BLaER1 (cell line): Measurements from ENCODE around the gene PRPF8.
"Not testable (repeated sequence)": the region's sequence is repeated elsewhere in the genome, so short reads cannot be mapped to it uniquely, and the experiment has no call there.

ENCODE experiments used
- H3K27ac ChIP-seq: shearing (Covaris generic); formaldehyde crosslinking; 2 replicates; pipeline ENCODE4 v1.8.1; 2022
- H3K27me3 ChIP-seq: shearing (Covaris generic); formaldehyde crosslinking; 2 replicates; pipeline ENCODE4 v1.8.1; 2022
- H3K36me3 ChIP-seq: shearing (Covaris generic); formaldehyde crosslinking; 2 replicates; pipeline ENCODE4 v1.8.1; 2022
- H3K4me1 ChIP-seq: shearing (Covaris generic); formaldehyde crosslinking; 2 replicates; pipeline ENCODE4 v1.8.1; 2022
- H3K4me2 ChIP-seq: shearing (Covaris generic); formaldehyde crosslinking; 2 replicates; pipeline ENCODE4 v1.8.1; 2022
- H3K4me3 ChIP-seq: shearing (Covaris generic); formaldehyde crosslinking; 2 replicates; pipeline ENCODE4 v1.8.1; 2022
- H3K9ac ChIP-seq: shearing (Covaris generic); formaldehyde crosslinking; 2 replicates; pipeline ENCODE4 v1.8.1; 2022
- H3K9me3 ChIP-seq: shearing (Covaris generic); formaldehyde crosslinking; 2 replicates; pipeline ENCODE4 v1.8.1; 2022
- H4K20me1 ChIP-seq: shearing (Covaris generic); formaldehyde crosslinking; 2 replicates; pipeline ENCODE4 v1.8.1; 2022
- Cebpa-rat ChIP-seq: shearing (Covaris generic); IDR thresholded peaks from 2 replicates; pipeline ENCODE4 v1.8.1; 2022

Gene PRPF8

DNA sequence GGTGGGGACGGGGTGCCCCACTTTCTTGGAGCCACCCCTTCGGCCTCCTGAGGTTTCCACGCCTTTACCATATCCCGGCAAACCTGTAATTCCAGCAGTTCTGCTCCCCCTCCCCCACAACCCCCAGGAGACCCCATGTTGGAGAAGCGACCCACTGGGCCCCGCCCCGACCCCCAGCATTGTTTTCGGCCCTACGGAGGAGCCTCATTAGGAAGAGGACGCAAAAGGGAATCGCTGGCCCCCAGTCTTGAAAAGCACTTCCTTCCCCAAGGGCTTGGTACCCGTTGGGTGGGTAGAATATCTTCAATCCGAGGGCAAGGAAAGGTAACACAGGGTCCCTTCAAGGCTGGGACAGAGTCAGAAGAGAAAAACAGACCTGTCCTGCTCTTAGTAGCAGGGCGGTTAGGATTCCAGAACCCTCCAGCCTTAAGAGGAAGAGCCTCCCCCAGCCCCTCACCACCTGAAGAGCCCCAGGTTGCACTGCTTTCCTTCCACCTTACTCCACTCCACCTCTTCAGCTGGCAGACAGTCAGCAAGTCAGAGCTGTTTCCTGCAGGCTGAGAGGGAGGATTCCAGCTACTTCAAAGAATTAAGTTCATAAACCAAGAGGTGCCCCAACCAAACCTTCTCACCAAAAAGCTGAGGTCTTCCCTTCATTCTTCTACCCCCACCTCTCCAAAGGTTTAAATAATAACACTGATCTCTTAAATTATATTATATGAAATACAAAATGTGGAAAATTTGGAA lies 26.3 kb upstream of the PRPF8 start:
- Histone ChIP-seq H3K27me3 (peaks cover 94% of the 10 kb centered on the region), H3K9ac (no peak overlapping the region), H3K4me2 (peak overlapping the region; percentile 89), H3K4me3 (peak overlapping the region; percentile 67), H4K20me1 (peaks cover 49% of the 10 kb centered on the region), H3K27ac (no peak overlapping the region), H3K9me3 (no peaks in the 10 kb centered on the region), H3K4me1 (peaks cover 28% of the 10 kb centered on the region), H3K36me3 (no peaks in the 10 kb centered on the region)
- no peak for TF ChIP-seq Cebpa-rat

GRCh38 chr17:1709971-1710806 lies 25.5 kb upstream of the PRPF8 start, which contains the start of gene TLCD2:
TLCD2 (minus strand) TSS chr17:1710377; CDS start chr17:1710242, 135 bp downstream.
- no peak for TF ChIP-seq Cebpa-rat
- H3K4me3 ChIP-seq: peak within 1 kb of the TSS; percentile 67
- peak within 1 kb of the TSS; percentile 89 for H3K4me2 ChIP-seq
- peak within 1 kb of the TSS; percentile 53; the same call in 1 of the 2 replicates for H3K9ac ChIP-seq
- H3K9me3 ChIP-seq: no peaks in the 10 kb centered on the region
- no peaks in the 10 kb centered on the region for H3K36me3 ChIP-seq
- H3K27me3 ChIP-seq: peaks cover 94% of the 10 kb centered on the region
- H3K27ac ChIP-seq: no peak within 1 kb of the TSS
- H4K20me1 ChIP-seq: peaks cover 46% of the 10 kb centered on the region
- peaks cover 23% of the 10 kb centered on the region for H3K4me1 ChIP-seq

DNA sequence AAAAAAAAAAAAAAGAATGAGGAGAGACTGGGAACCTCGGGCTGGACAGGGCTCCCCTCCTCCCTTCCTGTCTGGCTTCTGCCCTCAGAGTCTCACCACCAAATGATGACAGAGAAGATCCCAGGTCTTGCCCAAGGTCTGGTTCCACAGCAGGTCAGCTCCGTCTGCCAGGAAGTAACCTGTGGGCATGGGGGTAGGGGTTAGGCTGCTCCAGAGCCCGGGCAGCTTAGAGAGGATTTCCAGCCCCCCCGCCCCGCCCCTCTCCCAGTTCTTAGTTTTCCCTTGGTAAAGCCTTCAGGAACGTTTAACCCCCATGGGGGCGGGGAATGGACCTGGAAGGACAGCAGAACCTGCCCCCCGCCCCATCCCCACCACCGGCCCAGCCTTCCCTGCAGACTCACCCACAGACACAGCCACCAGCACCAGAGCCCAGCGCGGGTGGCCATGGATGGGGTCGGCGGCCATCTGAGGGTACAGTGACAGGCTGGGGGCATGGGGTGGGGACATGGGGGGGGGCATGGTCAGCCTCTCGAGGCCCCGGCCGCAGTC lies 24.8 kb upstream of the PRPF8 start:
- peaks cover 89% of the 10 kb centered on the region for H3K27me3 ChIP-seq
- H4K20me1 ChIP-seq: peaks cover 42% of the 10 kb centered on the region
- H3K9me3 ChIP-seq: no peaks in the 10 kb centered on the region
- H3K36me3 ChIP-seq: no peaks in the 10 kb centered on the region
- no peak for TF ChIP-seq Cebpa-rat
- H3K9ac ChIP-seq: no peak overlapping the region
- H3K4me1 ChIP-seq: peaks cover 16% of the 10 kb centered on the region
- H3K4me2 ChIP-seq: peak overlapping the region; percentile 89
- peak overlapping the region; percentile 67 for H3K4me3 ChIP-seq
- no peak overlapping the region for H3K27ac ChIP-seq

DNA sequence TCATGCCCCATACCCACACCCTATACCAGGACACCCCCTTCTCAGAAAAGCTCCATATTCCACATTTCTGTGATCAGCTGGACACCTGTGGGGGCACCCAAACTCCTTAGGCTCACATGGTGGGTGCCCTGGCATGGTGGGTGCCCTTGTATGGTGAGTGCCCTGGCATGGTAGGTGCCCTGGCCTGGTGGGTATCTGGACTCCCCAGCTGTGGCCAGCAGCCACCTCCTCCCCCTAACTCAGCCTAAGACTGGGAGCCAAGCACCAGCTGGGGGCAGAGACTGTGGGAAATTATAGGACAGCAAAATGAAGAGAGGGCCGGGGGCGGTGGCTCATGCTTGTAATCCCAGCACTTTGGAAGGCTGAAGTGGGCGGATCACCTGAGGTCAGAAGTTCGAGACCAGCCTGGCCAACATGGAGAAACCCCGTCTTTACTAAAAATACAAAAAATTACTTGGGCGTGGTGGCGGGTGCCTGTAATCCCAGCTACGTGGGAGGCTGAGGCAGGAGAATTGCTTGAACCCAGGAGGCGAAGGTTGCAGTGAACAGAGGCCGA lies 24.2 kb upstream of the PRPF8 start:
- H4K20me1 ChIP-seq: peaks cover 37% of the 10 kb centered on the region
- H3K4me2 ChIP-seq, H3K4me3 ChIP-seq, H3K9ac ChIP-seq, H3K36me3 ChIP-seq, H3K27ac ChIP-seq, H3K9me3 ChIP-seq: not testable (repeated sequence)
- peaks cover 10% of the 10 kb centered on the region for H3K4me1 ChIP-seq
- H3K27me3 ChIP-seq: peaks cover 83% of the 10 kb centered on the region

DNA sequence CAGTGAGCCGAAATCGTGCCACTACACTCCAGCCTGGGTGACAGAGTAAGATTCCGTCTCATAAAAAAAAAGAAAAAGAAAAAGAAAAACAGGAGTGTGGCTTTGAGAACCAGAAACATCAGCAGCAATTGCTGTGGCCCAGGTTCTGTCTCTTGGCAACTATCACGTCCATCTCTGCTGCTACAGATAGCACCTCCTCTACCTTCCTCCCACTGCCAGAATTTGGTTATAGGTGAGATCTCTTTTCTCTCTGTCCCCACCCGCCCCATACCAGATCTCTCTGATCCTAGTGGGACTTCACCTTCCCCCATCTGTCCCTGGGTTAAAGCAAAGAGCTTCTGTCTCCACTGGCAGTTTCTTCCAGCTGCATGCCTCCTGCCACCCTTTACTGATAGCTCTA lies 22.4 kb upstream of the PRPF8 start:
- Histone ChIP-seq H3K36me3 (no peaks in the 10 kb centered on the region), H4K20me1 (peaks cover 19% of the 10 kb centered on the region), H3K4me1 (peaks cover 8% of the 10 kb centered on the region), H3K4me3 (no peak overlapping the region), H3K27ac (no peak overlapping the region), H3K9me3 (no peaks in the 10 kb centered on the region), H3K27me3 (peaks cover 66% of the 10 kb centered on the region), H3K9ac (no peak overlapping the region), H3K4me2 (no peak overlapping the region)
- no peak for TF ChIP-seq Cebpa-rat

DNA sequence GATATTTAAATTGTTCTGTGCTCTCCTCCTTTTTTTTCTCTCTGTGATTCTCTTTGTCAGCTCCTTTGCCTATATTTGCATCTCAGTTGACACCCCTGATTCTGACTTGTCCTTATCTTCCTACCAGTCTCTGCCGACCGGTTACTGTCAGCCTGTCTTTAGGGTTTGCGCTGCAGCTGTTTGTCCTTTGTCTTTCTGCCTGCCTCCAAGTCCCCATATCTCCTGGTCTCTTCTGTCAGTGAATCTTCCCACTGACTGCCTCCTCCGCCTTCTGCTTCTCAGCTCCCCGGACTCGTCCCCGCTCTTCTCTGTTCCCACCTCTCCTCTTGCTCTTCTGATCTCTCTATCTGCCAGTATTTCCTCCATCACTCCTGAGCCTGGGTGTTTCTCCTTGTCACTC lies 20.3 kb upstream of the PRPF8 start:
- Histone ChIP-seq H3K9me3 (no peaks in the 10 kb centered on the region), H3K27me3 (peaks cover 45% of the 10 kb centered on the region), H3K36me3 (no peaks in the 10 kb centered on the region), H3K4me3 (no peak overlapping the region), H3K4me2 (no peak overlapping the region), H3K27ac (no peak overlapping the region), H3K4me1 (peaks cover 2% of the 10 kb centered on the region), H3K9ac (no peak overlapping the region), H4K20me1 (peaks cover under 1% of the 10 kb centered on the region; the same call in 1 of the 2 replicates)
- no peak for TF ChIP-seq Cebpa-rat

- no peak overlapping the region for H3K4me2 ChIP-seq
- no peaks in the 10 kb centered on the region for H3K36me3 ChIP-seq
- H3K4me1 ChIP-seq: no peaks in the 10 kb centered on the region
- H3K4me3 ChIP-seq: no peak overlapping the region
- peaks cover 25% of the 10 kb centered on the region for H3K27me3 ChIP-seq
- H3K9ac ChIP-seq: no peak overlapping the region
- H3K27ac ChIP-seq: no peak overlapping the region
- no peaks in the 10 kb centered on the region for H4K20me1 ChIP-seq
- no peak for TF ChIP-seq Cebpa-rat
- no peaks in the 10 kb centered on the region for H3K9me3 ChIP-seq
These were observed 18.4 kb upstream of the PRPF8 start for GRCh38 chr17:1703063-1703462.

GRCh38 chr17:1699891-1700290 lies 15.2 kb upstream of the PRPF8 start:
- H3K27me3 ChIP-seq, H3K4me2 ChIP-seq, H3K4me3 ChIP-seq, H3K9ac ChIP-seq, H4K20me1 ChIP-seq, H3K27ac ChIP-seq, H3K4me1 ChIP-seq, H3K9me3 ChIP-seq, H3K36me3 ChIP-seq: not testable (repeated sequence)

DNA sequence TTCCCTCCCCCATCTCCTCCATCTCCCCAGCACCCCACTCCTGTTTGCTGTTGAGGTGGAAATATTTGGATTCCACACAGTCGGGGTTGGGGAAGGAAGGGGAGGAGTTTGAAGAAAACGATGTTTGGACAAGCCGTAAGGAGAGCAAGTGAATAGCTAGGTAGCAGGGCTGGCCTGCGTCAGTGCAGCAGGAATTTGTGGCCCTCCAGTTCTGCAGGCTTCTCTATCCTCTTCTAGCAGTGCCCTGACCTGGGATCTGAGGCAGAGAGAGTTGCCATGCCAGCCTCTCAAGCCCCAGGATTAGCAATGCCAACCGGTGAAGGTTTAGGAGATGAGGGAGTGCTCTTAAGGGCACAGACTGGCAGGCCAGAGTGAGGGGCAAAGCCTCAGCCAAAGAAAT lies 13.0 kb upstream of the PRPF8 start:
- Histone ChIP-seq H4K20me1 (no peaks in the 10 kb centered on the region), H3K36me3 (no peaks in the 10 kb centered on the region), H3K27ac (no peak overlapping the region), H3K4me2 (no peak overlapping the region), H3K9me3 (no peaks in the 10 kb centered on the region), H3K27me3 (no peaks in the 10 kb centered on the region), H3K9ac (no peak overlapping the region), H3K4me3 (no peak overlapping the region), H3K4me1 (no peaks in the 10 kb centered on the region)
- no peak for TF ChIP-seq Cebpa-rat

GRCh38 chr17:1695365-1695764 lies 10.7 kb upstream of the PRPF8 start:
- H4K20me1 ChIP-seq: no peaks in the 10 kb centered on the region
- H3K4me2 ChIP-seq: no peak overlapping the region
- no peaks in the 10 kb centered on the region; the same call in 1 of the 2 replicates for H3K9me3 ChIP-seq

More at GRCh38 chr17:1695365-1695764, 10.7 kb upstream of the PRPF8 start:
- H3K4me3 ChIP-seq: no peak overlapping the region
- no peaks in the 10 kb centered on the region for H3K27me3 ChIP-seq
- no peak overlapping the region for H3K27ac ChIP-seq
- no peaks in the 10 kb centered on the region for H3K4me1 ChIP-seq
- no peak overlapping the region for H3K9ac ChIP-seq
- no peaks in the 10 kb centered on the region for H3K36me3 ChIP-seq
- TF ChIP-seq Cebpa-rat: no peak
